CD4-positive, alpha-beta T cell treated with Interleukin-1 beta for 1 hour (primary cell): Measurements from ENCODE around the gene CARMIL1.

Experiments used
- DNase-seq, 2 donors: peaks; one replicate each; pipeline ENCODE4 v3.0.0-alpha.2; 2020 to 2022

Gene CARMIL1

DNA sequence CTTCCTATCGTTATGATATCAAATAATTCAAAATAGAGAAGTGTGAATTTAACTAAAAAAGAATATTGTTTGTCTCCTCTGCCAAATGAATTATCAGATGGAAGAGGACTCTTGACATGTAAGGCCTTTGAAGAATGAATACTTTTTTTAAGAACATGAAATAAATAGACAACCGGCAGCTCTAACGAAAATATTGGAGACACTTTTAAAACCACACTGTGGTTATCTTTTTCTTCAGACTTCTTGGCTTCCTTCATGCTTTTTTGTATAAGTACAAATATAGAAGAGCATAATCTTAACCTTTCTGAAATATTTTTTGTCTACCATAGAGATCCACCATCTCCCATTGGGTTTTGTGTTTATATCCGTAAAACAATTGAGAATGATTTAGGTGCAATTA lies 257.6 kb downstream of the CARMIL1 start:
- DNase-seq = no peak

DNA sequence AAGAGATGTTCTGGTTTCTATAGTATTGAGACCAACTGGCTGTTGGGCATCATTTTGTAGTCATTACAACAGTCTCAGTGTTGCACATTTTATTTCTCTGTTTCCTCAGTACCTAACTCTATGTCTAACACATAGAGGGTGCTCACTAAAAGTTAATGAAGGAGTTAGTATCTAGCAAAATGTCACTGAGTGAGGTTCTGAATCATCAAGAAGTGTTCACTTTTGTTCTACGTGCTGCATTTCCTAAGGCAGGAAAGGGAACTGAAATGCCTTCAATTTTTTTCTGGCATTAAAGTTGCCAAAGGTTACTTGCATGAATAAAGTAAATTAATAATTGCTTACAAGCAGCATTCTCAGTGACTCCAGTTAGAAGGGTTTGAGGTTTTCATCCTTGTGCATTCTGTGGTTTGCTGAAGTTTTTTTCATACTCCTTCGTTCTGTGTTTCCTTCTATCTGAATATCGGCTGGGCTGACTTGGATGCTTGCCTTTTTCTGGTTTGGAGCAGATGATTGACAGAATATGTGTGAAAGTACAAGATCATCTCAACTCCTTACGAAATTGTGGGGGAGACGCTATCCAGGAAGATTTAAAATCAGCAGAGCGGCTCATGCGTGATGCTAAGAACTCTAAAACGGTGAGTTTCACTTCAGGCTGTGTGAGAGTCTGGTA lies 258.3 kb downstream of the CARMIL1 start:
- DNase-seq = no peak

DNA sequence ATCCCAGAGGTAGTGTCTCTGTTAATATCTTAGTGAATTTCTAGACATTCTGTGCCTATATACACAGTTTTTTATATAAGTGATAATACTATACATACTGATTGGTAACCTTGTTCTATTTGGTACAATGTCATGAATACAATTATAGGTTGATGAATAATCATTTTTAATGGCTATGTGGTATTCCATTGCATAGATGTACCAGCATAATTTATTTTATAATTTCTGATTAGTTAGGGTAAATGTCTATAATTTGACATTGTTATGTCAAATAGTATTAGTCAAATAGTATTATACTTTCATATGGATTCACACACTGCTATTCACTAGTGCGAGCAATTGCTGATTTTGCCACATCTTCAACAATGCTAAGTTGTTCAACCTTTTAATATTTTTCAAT lies 262.1 kb downstream of the CARMIL1 start:
- no peak for DNase-seq

DNA sequence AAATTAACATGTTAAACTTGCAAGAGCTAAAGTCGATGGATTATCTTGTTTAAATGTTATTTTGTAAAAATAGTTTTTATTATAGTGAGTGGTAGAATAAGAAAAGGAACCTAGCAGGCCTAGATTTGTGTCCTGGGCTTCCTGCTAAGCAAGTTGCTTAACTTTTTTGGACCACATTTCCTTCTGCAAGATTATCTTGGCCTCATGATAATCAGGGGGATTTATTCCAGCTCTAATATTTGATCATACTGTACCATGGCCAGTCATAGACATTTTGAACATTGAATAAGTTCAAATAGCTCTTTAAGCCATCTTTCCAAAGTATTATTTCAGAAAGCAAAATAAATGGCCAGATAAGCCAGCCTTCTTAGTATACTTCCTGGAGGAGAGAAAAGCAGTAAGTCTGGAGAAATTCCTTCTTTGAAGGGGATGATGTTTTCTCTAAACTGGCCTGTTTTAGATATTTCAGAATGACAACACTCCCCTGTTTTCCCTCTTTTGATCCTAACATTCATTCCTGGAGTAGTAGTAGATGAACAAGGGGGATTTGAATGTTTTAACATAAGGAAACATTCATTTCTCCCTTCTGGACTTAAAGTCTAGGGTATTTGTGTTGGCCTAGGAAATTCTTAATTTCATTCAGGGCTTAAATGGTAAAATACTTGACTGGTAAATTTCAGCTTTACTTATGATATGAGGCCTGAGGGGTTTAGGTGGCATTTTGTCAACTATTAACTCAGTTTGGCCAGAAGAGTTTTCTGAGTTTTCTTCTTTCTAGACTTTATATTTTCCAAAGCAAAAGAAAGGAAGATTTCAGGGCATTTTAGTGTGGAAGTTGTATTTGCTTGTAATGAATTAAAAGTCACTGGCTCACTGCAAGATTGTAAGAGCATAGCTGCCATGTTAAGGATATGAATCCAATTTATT lies 264.1 kb downstream of the CARMIL1 start:
- no peak for DNase-seq

DNA sequence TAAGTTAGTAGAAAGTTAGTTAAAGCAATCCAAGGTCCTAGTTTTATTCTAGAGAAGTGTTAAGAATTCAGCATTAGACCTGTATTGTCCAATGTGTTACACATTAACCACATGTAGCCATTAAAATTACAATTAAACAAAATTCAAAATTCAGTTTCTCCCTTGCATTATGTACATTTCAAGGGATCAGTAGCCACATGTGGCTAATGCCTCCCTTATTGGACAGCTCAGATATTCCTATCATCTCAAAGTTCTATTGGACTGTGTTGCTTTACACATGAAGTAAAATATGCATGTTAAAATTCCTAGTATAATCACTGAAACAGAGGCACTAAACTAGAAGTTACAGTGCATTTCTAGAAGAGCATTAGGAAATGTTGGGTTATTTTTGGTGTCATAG lies 265.7 kb downstream of the CARMIL1 start:
- no peak for DNase-seq

DNA sequence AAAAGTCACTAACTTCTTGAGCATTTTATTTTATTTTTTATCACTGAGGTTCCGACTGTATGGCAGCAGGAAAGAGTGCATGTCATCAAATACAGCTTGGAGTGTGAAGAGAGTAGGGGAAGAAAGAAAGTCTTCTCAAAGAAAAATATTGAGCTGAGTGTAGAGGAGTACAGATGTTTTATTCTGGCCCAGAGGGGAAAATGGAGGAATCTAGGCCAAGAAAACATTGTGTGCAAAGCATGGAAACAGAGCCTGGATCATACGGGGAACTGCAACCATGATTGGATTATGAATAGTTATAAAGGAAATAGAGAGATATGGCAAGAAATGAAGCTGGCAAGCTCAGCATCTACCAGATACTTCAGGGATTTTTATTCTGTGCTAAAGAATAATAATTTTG lies 268.6 kb downstream of the CARMIL1 start:
- DNase-seq = no peak

DNA sequence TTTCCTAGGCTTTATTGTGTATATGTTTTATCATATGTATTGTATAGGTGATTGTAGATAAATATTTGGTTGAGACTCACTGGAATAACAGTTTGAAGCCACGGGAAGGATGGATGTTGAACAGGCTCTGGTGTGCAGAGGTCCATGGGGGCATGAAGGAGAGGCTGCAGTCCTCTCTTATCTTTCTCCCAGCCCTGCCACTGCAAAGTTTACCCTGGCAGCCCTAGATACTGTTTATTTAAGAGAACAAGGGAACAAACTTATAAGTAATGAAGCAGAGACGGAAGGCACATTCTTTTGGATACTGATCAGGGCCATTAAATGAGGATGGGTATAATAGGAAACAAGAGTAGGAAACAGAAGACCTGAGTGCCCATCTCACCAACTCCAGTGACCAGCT lies 269.3 kb downstream of the CARMIL1 start:
- DNase-seq = no peak

DNA sequence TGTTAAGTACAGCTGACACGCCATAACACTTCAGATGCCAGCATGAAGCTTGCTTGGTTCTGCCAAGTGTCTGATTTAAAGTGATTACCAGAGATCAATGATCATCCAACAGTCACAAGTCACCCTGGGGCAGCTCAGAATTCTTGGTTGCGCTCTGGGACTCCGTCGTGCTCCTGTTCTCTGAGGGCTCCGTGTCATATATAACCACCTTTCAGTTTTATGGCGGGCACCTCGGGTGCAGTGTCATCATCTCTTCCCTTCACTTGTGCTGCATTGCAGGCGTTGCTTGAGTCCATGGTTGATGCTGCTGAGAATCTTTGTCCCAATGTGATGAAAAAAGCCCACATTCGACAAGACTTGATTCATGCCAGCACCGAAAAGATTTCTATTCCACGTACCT lies 271.5 kb downstream of the CARMIL1 start:
- DNase-seq = no peak

DNA sequence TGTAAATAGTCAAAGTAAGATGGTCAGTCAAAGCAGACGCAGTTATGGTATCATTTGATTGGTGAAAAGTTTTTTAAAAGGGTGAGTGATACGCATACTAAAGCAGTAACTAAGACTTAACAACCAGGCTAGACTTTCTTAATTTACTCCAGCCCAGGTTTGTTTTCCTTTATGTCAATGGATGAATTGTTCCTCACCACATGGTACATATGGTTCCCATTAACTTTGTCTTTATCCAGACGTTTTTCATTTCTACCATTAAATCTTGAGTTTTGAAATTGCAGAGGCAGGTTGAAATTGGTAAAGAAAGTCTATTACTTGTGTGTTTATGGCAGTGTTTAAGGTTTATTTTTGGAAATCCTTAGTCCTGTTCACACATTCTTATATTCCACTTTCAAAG lies 274.3 kb downstream of the CARMIL1 start:
- DNase-seq = no peak

DNA sequence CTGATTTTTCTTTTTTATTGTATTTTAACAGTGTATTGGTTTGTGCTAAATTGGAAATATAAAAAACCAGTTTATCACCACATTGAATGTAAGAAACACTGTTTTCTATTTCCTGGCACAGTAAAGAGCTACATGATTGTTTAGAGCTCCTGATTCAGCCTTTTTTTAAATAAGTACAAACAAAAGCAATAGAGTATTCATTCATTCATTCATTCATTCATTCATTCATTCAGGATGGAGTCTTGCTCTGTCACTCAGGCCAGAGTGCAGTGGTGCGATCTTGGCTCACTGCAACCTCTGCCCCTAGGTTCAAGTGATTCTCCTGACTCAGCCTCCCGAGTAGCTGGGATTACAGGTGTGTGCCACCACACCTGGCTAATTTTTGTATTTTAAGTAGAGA lies 276.0 kb downstream of the CARMIL1 start:
- DNase-seq = no peak

DNA sequence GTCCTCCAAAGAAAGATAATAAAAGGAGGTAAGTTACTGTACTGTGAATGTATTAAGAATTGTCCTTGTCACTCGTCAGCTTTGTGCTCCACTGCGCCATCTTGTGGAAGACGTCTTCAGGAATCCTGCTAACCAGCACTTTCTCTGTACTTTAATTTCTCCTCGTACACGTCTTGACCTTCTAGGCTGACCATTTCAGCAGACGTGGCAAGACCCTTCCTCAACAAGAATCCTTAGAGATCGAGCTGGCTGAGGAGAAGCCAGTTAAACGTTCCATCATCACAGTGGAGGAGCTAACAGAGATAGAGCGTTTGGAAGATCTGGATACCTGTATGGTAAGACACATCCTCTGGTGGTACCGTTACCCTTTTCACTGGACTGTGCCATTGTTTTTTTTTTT lies 277.3 kb downstream of the CARMIL1 start:
- DNase-seq = peak; percentile 57 to 70

DNA sequence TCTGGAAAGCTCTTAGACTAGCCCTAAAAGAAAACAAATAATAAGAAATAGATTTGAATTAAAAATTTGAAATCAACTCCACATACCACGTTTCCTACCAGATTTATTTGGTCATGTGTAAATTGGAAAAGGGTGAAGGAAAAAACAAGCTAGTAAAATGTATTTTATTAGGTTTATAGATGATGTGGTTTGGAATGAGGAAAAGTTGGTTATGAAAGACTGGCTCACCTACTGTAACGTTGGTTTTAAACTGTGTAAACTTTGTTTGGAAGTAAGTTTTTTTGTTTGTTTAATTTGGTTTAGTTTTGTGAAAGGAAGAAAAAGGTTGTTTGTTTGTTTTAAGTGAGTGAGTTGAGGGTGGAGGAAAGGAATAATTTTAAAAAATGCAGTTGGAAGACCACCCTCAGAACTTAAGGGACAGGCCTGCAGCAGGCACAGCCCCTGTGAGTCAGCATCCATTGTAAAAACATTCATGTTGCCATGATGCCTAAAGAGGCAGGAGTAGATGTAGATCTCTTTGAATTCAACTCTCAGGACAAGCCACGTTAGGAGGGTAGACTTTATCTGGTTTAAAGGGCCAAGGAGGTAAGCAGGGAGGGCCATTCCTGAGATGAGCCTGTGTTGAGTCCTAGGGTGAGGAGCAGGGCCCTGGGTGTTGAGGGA lies 279.1 kb downstream of the CARMIL1 start:
- no peak for DNase-seq

DNA sequence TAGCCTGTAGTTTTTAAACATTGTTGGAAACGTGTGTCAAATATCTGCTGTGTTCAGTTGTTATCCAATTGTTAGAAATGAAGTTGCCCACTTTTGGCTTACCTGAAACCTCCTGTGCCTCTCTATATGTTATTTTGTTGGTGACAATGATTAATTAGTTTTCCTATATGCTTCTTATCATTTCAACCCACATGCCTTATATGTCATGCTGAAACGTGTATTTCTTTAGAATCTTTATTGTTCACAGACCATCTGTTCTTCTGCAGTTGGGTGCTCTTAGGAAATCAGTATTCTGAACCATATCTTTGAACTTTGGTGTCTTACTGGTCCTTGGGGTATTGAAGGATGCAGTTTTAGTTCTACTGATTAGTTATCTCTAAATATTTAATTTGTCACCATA lies 281.7 kb downstream of the CARMIL1 start:
- DNase-seq = no peak

DNA sequence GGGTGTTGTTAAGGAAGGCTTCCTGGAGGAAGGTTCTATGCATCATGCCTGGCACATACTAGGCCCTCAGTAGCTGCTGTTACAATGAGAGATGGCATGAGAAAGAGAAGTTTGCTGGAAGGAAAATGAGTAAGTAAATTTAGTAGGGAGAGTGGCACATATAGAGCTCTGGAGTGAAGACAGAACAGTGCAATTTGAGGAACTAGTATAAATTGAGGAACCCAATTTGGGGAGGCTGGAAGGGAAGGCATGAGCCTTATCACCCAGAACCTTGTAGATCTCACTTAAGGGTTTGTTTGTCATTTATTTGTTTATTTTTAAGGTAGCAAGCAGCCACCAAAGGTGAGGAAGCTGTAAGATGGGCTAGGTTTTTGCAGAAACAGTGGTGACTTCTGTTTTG lies 285.8 kb downstream of the CARMIL1 start:
- DNase-seq = no peak

DNA sequence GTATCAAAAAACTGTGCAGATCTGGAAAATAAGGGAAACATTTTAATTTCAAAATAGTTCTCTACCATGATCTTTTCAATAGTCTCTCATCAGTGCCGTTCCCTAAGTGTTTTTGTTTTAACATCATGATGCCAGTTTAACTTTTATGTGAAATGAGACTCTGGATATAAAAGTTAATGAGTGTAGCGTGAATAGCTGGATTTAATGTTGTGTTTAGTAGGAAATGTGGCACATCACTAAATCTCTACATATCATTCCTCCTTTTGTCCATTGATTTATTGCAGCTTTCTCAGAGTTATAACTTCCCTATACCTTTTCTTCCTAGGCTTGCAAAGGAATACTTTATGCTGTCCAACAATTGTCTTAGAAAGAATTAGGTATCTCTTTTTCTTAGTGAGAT lies 291.4 kb downstream of the CARMIL1 start:
- no peak for DNase-seq

DNA sequence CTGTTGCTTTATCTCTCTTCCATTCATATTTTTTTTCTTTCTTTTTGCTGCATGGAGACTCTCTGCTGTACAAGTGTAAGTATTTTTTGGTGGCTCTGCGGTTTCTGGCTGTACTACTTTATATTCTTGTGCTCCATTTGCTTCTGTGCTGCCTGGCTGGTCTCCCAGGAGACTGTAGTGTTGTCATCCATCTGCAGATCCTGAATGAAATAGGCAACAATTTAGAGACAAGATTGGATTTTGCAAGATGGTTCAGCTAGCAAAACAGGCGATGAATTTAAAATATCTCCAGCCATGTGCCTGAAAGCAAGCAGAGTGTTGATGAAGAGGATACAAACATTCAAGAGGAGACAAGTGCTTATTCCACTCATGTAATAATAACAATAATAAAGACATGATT lies 297.7 kb downstream of the CARMIL1 start:
- DNase-seq = no peak

DNA sequence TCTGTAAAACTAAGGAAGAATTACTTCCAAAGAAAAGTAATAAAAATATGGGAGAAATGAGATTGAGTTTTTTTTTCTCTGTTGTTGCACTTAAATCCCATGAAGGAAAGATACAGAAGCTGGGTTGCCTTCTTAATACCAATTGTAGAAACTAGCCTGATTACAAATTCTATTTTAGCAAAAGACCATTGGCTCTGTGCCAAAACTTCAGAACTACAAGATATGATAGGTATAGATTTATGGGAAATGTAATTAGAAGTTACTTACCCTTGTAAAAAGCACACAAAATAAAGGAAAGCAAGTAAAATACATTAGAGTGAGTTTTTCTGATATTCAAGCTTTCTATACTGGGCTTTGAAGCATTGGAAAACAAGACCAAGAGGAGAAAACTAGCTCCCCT lies 299.4 kb downstream of the CARMIL1 start:
- no peak for DNase-seq

DNA sequence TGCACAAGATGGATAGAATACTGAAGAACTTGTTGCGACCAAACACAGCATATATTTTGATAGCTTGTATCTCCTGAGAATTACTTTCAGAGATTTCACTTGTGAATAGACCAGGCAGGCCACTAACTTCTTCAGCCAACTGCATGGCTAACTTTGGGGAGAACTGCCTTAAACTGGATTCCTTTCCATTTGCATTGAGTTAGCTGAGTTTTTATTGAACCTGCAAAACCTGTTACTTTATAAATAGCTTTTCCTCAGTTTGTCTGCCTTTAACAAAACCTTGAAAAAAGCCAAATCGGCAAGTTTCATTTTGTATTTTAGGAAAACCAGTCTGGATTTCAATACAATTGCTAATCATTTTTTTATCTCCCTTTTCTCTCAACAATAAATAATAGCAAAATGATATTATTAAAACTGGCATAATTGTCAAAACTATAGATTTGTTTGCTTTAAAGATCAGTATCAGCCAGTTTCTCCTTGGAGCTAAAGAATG lies 300.3 kb downstream of the CARMIL1 start:
- DNase-seq = no peak

DNA sequence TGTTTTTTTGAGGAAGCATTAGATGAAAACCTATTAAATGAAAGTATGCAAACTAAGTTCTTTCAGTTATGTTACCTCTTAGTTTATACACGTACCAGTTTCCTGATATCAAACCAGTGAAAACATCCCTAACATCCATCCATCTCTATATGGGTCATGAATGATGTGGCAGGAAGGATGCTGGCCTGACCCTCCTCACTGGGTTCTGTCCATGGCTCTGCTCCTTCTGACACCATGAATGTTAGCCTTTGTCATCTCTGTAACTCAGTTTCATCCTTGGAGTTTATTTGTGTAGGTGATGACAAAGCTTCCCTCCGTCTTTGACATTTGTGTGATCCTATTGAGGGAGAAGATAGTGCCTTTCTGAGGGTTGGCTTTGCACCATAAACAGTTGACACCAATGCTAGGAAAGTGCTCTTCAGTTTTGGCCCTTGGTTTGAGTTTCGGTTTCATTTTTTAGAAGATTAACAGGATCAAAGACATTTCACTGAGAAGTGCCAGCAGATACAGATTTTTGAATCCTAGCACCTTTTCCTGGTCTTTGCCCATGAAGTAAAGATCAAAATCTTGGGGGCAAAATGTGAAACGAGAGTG lies 300.8 kb downstream of the CARMIL1 start:
- peak in 1 of 2 donors; percentile 4 for DNase-seq

DNA sequence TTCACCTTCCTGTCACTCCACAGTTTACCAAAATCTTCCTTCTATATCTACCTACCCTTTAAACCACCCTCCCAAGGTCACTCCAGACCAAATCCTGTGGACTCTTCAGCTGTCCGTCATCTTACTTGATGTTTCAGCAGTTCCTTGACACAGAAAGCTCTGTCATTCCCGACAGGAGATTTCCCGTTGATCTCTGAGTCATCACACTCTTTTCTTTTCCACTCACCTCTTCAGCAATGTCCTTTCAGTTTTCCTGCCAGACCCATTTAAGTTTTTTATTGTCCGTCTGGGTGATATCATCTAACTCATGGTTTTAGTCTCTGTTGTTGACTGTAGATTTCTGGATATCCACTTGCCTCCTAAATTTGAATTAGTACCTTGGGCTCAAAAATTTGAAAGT lies 302.9 kb downstream of the CARMIL1 start:
- DNase-seq = no peak

DNA sequence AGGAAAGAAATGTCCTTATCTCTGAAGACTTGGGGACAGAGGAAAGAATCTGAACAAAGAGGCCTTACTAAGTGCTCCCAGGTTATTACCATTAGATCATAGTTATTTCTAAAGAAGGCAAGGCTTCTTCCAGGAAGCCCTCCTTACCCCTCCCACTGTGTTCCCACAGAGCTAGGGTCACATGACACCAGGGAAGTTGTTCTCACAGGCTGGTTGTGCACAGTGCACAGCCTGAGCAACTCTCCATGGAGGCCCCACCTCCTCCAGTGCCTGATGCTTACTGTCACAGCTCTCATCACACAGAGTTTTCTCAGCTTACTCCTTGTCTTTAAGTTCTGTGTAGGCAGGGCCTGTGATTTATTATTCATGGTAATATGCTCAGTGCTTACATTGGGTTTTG lies 303.9 kb downstream of the CARMIL1 start:
- no peak for DNase-seq

DNA sequence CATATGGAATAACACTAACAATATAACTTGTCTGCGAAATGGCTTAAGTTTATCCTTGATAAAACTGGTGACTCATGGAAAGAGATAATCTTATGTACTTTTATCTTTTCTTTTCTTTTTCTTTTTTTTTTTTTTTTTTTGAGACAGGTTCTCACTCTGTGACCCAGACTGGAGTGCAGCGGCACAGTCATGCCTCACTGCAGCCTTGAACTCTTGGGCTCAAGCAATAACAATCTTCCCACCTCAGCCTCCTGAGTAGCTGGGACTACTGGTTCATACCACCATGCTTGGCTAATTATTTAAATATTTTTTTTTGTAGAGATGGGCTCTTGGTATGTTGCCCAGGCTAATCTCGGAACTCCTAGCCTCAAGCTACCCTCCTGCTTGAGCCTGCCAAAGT lies 304.7 kb downstream of the CARMIL1 start:
- DNase-seq = no peak

DNA sequence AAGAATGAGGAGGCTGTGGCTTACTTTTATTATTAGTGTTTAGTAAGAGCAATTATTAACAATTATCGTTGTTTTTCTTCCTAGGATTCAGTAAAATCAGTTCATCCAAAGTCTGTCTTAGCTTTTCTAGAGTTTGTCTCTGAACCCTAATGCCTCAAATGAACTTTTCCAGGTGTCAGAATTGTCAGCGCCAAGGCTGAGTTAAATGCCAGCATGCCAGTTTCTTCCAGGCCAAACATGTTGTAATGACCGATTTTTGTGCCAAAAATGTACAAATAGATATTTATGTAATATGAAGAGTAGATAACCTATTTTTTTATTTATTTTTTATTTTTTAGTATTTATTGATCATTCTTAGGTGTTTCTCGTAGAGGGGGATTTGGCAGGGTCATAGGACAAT lies 306.1 kb downstream of the CARMIL1 start:
- no peak for DNase-seq
